Measurements from ENCODE around the gene WWOX. TPM values are rescaled to one million over a fixed set of nuclear protein-coding genes. Genes with fewer than 3 reads are reported as not detected.

Gene WWOX
- total RNA-seq, 1 donor from 2014 or later = 43.2 TPM

DNA sequence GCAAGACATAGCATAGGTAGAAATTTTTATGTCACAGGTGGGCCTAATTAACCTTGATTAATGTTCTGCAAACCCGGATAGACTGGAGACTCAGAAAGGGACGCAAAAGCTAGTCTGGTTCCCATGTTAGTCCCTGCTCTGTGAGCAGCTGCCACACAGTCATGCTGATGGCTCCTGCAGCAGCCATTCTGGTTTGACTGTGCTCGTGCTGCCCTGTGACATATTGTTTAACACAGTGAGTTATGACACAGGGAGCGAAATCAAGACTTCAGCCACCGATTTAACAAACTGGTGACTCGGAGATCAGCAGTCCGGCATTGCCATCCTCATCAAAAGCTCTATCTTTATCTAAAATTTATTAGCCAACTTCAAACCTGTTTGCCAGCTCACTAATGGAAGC is 169.8 kb downstream of the WWOX start:
- Mint-ChIP-seq H3K4me1 (ENCODE audit: low read depth) (peaks cover 10% of the 10 kb centered on the region), H3K27me3 (peaks cover 3% of the 10 kb centered on the region), H3K36me3 (ENCODE audit: insufficient read depth) (peaks cover 7% of the 10 kb centered on the region), H3K9me3 (ENCODE audit: low read depth) (peaks cover 7% of the 10 kb centered on the region), H3K4me3 (ENCODE audit: low read depth) (no peak overlapping the region), H3K27ac (no peak overlapping the region)
- no peak for DNase-seq (ENCODE audit: low spot score, unreplicated experiment)
- TF ChIP-seq, protein P1, sequence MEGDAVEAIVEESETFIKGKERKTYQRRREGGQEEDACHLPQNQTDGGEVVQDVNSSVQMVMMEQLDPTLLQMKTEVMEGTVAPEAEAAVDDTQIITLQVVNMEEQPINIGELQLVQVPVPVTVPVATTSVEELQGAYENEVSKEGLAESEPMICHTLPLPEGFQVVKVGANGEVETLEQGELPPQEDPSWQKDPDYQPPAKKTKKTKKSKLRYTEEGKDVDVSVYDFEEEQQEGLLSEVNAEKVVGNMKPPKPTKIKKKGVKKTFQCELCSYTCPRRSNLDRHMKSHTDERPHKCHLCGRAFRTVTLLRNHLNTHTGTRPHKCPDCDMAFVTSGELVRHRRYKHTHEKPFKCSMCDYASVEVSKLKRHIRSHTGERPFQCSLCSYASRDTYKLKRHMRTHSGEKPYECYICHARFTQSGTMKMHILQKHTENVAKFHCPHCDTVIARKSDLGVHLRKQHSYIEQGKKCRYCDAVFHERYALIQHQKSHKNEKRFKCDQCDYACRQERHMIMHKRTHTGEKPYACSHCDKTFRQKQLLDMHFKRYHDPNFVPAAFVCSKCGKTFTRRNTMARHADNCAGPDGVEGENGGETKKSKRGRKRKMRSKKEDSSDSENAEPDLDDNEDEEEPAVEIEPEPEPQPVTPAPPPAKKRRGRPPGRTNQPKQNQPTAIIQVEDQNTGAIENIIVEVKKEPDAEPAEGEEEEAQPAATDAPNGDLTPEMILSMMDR (IDR thresholded peaks at IDR 0.05; ENCODE audit: unreplicated experiment) = no peak

DNA sequence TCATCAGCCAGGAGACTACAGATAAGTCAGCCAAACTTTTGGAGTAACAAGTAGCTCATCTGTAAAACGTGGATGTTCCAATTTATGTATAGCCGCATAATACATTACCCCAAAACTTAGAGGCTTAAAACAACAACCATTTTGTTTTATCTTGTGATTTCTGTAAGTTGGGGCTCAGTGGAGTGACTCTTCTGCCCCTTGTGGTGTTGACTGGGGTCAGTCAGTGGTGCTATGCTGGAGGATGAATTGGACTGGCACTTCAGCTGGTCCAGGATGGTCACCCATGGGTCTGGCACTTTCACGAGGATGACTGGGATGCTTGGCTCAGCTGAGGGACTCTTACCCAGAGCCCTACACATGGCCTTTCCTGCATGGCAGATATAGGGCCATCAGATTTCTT is 172.5 kb downstream of the WWOX start:
- TF ChIP-seq, protein P1 (IDR thresholded peaks at IDR 0.05; ENCODE audit: unreplicated experiment) = no peak
- H3K4me3 Mint-ChIP-seq (ENCODE audit: low read depth) = no peak overlapping the region
- peaks cover 5% of the 10 kb centered on the region for H3K36me3 Mint-ChIP-seq (ENCODE audit: insufficient read depth)
- DNase-seq (ENCODE audit: low spot score, unreplicated experiment) = no peak
- peaks cover 10% of the 10 kb centered on the region for H3K4me1 Mint-ChIP-seq (ENCODE audit: low read depth)
- peaks cover 8% of the 10 kb centered on the region for H3K27me3 Mint-ChIP-seq
- no peak overlapping the region for H3K27ac Mint-ChIP-seq
- H3K9me3 Mint-ChIP-seq (ENCODE audit: low read depth) = peaks cover 7% of the 10 kb centered on the region

DNA sequence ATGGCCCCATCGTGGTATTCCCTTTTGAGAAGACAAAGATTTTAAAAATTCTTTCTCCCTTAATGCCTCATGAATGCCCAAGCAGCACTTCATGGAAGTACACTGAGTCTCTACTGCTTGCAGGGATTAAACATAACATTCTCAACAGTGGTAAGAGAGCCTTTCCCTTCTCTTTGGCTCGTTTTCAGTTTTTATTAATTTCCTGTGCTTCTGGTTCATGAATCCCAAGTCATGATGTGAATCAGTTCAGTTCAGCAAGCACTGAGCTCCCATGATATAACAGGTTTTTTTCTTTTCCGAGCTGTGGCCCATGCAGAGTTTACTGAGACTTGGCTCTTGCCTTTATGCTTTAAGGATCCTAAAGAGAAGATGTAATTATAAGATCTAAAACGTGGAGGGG is 175.3 kb downstream of the WWOX start:
- H3K9me3 Mint-ChIP-seq (ENCODE audit: low read depth) = peaks cover 7% of the 10 kb centered on the region
- DNase-seq (ENCODE audit: low spot score, unreplicated experiment) = no peak
- no peak overlapping the region for H3K4me3 Mint-ChIP-seq (ENCODE audit: low read depth)
- peaks cover 8% of the 10 kb centered on the region for H3K27me3 Mint-ChIP-seq
- peaks cover 8% of the 10 kb centered on the region for H3K4me1 Mint-ChIP-seq (ENCODE audit: low read depth)
- TF ChIP-seq, protein P1 (IDR thresholded peaks at IDR 0.05; ENCODE audit: unreplicated experiment) = no peak
- no peak overlapping the region for H3K27ac Mint-ChIP-seq
- peaks cover 5% of the 10 kb centered on the region for H3K36me3 Mint-ChIP-seq (ENCODE audit: insufficient read depth)

DNA sequence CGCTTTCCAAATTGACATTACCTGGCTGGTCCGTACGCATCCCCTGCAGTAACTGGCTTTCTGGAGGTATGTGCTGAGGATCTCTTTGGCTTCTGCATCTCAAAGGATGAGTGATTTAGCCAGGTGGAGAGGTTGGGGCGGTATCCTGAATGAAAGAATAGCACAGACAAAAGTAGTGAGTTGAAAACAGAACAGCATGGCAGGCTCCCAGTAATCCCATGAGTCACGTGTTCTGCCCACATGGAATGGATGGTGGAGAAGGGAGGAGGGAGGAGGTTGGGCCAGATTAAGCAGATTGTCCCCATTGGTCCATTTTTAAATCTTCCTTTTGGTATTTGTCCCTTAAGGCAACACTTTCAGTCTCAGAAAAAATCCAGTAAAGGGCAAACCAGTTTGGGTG is 176.0 kb downstream of the WWOX start:
- peaks cover 8% of the 10 kb centered on the region for H3K27me3 Mint-ChIP-seq
- DNase-seq (ENCODE audit: low spot score, unreplicated experiment) = no peak
- peaks cover 5% of the 10 kb centered on the region for H3K36me3 Mint-ChIP-seq (ENCODE audit: insufficient read depth)
- no peak overlapping the region for H3K27ac Mint-ChIP-seq
- peaks cover 6% of the 10 kb centered on the region for H3K4me1 Mint-ChIP-seq (ENCODE audit: low read depth)
- H3K4me3 Mint-ChIP-seq (ENCODE audit: low read depth) = no peak overlapping the region
- TF ChIP-seq, protein P1 (IDR thresholded peaks at IDR 0.05; ENCODE audit: unreplicated experiment) = no peak
- peaks cover 7% of the 10 kb centered on the region for H3K9me3 Mint-ChIP-seq (ENCODE audit: low read depth)

DNA sequence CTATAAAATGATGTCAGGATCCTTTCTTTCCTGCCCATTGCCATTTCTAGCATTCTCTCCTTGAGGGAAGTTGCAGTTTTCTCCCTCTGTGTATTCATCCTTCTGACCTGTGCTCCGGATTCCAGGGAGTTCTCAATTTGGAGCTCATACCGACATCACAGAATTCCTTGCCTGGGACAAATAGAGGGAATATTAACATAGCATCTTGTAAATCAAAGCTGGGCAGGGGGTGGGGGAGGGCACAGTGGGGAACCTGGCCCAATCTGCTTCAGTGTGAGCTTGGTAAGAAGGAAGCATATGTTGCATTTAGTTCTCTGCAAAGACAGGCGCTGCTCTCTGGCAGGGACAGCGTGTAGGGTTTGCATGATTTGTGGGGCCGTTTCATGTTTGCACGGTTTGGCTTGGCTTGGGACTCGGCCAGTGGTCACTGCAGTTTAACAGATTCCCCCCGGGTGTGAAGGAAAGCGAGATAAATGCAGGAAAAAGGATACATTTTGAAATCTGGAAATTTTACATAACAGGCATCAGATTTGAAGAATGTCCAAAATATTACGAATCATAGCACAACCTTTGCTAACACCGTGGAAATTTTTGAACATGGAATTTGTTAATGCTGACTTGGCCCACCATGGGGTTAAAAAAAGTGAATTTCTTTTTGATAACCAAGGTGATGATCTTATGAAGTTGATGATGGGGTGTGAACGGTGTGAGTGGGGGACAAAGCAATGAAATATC is 178.0 kb downstream of the WWOX start:
- DNase-seq (ENCODE audit: low spot score, unreplicated experiment) = no peak
- peaks cover 8% of the 10 kb centered on the region for H3K27me3 Mint-ChIP-seq
- H3K4me3 Mint-ChIP-seq (ENCODE audit: low read depth) = no peak overlapping the region
- H3K4me1 Mint-ChIP-seq (ENCODE audit: low read depth) = peaks cover 2% of the 10 kb centered on the region
- TF ChIP-seq, protein P1 (IDR thresholded peaks at IDR 0.05; ENCODE audit: unreplicated experiment) = no peak
- peaks cover 7% of the 10 kb centered on the region for H3K9me3 Mint-ChIP-seq (ENCODE audit: low read depth)
- H3K36me3 Mint-ChIP-seq (ENCODE audit: insufficient read depth) = peaks cover 8% of the 10 kb centered on the region
- no peak overlapping the region for H3K27ac Mint-ChIP-seq
